Stimulated activated CD4-positive, alpha-beta T cell treated with anti-CD3 and anti-CD28 coated beads, Interleukin-1b, Interleukin-23, amount 100 ng/mL, for 24 hours (primary cell): Measurements from ENCODE around the gene CREB1.

Source experiments
- DNase-seq, 4 experiments: peaks; one replicate each; pipeline ENCODE4 v3.0.0-alpha.2; 2020; ENCODE audit warnings: low read depth in 4 of 4, low spot score in 1 of 4

The CREB1 gene

DNA sequence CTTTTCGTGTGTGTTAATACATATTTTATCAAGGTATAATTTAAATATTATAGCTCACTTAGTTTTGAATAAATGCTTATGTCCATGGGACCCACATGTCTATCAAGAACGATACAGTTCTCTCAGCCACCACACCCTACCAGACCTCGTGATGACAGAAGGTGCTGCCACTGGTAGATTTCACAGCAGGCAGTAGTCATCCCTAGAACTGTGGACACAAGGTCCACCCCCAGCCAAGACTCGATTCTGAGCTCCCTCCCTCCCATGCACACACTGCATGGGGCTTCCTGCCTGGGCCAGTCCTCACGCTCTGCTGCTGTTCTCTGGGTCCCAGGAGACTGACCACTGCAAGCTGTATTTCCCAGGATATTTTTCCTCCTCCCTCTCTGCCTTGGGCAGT is 26.5 kb upstream of the CREB1 start:
- DNase-seq: no peak

DNA sequence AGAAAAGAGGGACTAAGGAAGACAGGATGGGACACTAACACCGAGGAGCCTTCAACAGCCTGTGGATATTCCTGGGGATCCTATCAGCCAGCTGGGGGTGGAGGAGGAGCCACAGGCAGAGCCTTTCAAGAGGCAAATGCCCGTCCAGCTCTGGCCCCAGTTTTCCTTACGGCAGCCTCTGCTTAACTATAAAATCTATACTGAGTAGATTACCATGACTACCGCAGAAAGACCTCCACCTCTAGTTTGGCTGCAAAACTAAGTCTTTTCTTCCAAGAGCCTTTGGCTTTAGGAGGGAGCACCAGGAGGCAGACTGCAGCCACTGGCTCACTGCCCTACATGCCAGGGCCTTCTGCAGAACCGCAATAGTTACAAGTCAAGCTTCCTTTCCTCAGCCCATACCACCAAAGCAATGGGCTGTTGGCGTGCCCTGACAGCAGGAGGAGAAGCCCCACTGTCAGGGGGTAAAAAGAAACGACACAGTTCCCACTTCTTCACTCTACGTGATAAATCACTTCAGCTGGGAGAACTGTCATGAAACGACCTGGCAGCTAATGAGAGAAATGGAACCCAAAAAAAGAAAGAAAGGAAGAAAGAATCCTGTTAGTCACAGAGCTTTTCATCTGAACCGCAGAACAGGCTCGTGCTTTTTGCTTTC is 25.1 kb upstream of the CREB1 start:
- no peak for DNase-seq

DNA sequence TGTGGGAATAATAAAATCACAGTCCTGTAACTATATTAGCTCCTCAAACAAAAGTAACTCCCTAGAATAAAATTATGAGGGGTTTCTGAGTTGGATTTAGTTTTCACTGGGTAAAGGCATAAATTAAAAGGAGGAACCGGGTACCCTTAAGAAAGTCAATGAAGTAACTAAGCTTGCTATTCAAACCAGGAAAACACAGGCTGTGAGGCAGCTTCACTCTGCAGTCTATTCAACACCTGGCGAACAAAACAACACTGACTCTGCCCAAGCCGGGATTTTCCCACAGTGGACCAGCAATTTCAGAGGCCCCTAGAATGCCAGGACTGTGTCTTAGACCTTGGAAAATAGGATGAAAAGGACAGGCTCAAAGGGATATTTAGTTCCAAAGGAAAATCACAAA is 24.6 kb upstream of the CREB1 start:
- DNase-seq: no peak

GRCh38 chr2:207505728-207506127 is 24.0 kb upstream of the CREB1 start:
- no peak for DNase-seq

DNA sequence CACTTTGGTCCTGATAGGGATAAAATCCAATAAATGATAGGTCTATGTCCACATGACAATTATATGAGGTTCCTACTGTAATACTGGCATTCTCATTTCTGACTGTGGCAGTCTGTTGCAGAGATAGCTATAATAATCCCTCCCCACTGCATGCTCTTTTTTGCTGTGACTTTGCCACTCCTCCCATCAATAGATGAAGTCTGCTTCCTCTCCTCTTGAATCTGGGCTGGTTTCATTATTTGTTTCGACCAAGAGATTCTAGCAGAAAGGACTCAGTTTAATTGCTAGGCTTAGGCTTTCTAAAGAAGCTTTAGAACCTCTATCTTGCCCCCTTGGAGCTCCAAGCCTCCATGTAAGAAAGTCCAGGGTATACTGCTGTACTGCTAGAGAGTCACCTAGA is 23.3 kb upstream of the CREB1 start:
- DNase-seq: no peak

DNA sequence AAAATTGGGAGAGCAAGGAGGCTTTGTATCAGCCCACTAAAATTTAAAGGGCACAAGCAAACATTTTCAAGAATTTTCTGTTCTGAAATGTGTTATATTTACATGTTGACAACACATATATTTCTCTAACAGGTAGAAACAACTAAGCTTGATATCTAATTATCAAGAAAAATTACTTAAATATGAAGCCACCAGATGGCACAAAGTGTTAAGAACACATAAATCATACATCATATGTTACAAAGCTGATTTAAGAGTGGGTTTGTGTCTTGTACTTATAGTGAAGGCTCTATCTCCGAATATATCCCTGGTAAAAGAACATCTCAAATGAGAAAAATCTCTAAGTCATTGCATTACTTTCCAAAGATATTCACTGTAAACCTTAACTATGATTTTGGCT is 19.6 kb upstream of the CREB1 start:
- DNase-seq: no peak

DNA sequence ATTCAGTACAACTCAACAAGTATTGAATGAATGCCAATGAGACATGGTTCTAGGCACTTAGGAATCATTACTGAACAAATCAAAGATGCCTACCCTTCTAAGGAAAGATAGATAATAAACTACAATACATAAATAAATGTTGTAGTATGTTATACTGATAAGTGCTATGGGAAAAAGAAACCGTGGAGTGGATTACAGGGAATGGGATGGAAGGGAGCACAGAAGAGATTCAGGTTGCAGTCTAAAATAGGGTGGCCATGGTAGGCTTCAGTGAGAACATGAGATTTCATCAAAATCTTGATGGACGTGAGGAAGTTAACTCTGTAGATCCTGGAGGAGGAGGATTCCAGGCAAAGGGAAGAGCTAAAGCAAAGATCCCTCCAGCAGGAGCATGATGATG is 17.9 kb upstream of the CREB1 start:
- DNase-seq: no peak

GRCh38 chr2:207512356-207512755 is 17.4 kb upstream of the CREB1 start:
- no peak for DNase-seq

- DNase-seq: no peak
These were observed 16.1 kb upstream of the CREB1 start for GRCh38 chr2:207513551-207514257.

DNA sequence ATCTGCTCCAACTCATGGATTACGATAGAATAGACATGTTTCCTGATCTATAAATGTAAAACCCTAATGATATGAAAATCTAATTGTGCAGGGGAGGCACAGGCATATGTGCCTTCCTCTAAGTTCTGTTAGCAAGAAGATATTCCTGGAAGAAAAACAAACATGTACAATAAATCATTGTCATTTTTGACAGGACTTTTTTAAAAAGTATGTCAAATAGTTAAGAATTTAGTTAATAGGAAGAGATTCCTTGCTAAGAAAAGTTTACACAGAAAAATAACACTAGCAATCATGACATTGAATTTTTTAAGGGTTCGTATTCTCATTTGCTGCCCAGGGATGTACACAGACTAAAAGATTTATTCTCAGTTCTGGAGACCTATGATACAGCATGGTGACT is 15.3 kb upstream of the CREB1 start:
- DNase-seq: no peak

DNA sequence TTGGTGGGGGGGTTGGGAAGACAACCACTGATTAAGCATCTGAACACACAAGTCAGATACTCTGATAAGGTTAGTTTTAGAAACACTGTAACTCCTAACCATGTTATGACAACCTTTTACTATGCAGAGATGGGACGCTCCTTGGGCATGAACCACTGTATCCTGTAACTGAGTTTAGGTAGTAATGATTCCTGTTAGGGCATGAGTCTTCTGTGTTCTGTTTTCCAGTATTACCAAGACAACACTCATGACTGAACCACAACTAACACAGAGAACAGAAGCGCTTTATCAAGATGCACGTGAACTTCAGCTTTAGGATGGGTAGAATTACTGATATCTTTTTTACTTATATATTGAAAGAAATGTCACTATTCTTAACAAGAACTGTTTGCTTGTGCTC is 14.1 kb upstream of the CREB1 start:
- DNase-seq: no peak

- no peak for DNase-seq
These were observed 13.6 kb upstream of the CREB1 start for GRCh38 chr2:207516206-207516605.

- no peak for DNase-seq
These were observed 6.8 kb upstream of the CREB1 start for GRCh38 chr2:207523005-207523404.

- DNase-seq: no peak
These were observed 4.5 kb upstream of the CREB1 start for GRCh38 chr2:207525296-207525695.

DNA sequence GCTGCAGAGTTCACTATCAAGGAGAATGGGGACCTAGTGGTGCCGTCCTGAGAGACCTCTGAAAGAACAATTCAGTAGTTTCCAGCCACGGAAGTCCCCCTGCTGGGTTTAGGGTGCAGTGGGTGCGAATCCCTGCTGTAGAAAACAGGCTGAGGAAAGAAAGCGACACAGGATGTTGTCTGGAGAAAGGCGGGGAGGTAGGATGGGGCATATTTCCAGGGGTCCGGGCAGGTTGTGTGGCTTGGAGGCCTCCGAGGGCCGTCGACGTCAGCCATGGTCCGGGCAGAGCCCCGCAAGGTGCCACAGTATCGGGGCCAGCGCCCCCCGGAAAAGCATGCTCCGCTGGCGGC is 807 bp upstream of the CREB1 start:
- peak in 2 of 4 experiments; percentile 37 to 50 for DNase-seq

GRCh38 chr2:207530160-207531031 is 634 bp downstream of the CREB1 start:
- DNase-seq: peak in 3 of 4 experiments; percentile 15 to 31 (median 25)

GRCh38 chr2:207531032-207531952 is 1.5 kb downstream of the CREB1 start:
- DNase-seq: no peak

DNA sequence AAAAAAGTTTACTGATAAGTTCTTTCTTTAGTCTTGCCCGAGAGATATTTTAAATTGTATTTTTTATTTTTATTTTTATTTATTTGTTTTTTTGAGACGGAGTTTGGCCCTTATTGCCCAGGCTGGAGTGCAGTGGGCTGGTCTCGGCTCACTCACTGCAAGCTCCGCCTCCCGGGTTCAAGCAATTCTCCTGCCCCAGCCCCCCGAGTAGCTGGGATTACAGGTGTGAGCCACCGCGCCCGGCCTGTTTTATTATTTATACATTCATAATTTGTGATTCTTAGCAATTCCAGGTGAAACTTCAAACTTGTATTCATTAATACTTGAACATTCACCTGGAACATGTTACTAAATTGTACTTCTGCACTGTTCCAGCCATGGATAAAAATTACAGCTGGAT is 2.9 kb downstream of the CREB1 start:
- no peak for DNase-seq

GRCh38 chr2:207533461-207534008 is 3.8 kb downstream of the CREB1 start:
- DNase-seq: no peak

DNA sequence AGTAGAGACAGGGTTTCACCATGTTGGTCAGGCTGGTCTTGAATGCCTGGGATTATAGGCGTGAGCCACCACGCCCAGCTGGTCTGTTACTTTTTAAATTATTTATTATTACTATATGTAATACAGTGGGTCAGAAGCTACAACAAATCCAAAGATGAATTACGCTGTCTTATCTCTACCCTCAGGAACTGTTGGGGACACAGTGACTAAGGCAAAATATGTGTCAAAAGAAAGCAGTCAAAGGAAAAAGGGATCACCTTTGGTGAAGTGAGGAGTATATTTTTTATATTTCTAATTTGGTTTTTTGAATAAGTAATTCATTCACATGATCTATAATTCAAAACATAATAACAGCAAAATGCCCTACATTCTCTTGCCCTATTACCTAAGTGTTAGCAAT is 4.7 kb downstream of the CREB1 start:
- no peak for DNase-seq

DNA sequence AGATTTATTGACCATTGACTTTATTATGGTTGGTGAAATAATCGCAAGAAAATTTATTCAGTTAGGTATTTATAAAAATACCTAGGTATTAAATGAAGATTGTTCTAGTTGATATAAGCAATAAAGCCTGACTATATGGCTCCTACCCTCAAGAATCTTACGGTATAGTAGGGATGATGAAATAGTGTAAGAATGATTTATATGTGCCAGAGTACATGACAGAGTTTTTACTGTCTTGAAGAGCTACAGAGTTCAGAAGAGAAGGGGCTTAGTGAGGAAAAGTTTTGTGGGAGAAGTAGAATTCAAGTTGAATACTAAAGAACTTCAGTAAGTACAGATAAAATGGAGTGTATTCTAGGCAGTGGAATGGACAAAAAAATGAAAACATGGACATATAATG is 9.7 kb downstream of the CREB1 start:
- no peak for DNase-seq
